ENCODE data around the gene SMKR1. TPM values are rescaled to one million over a fixed set of nuclear protein-coding genes. Genes with fewer than 3 reads are reported as not detected.

SMKR1 gene
- total and polyA plus RNA-seq, 2 experiments from 2014 or later: 2.1 TPM; not detected in 1

GRCh38 chr7:129496653-129497052 is 5.7 kb upstream of the SMKR1 start:
- Histone ChIP-seq H2AFZ (no peak overlapping the region), H3K4me3 (no peak overlapping the region), H3K27me3 (ENCODE audit: insufficient read depth) (peaks cover 12% of the 10 kb centered on the region), H4K20me1 (replicated peaks; ENCODE audit: insufficient read depth) (no peaks in the 10 kb centered on the region), H3K36me3 (ENCODE audit: insufficient read depth) (no peaks in the 10 kb centered on the region), H3K27ac (ENCODE audit: low read depth) (no peak overlapping the region), H3K4me1 (ENCODE audit: insufficient read depth) (peaks cover 4% of the 10 kb centered on the region; the same call in 1 of the 2 replicates), H3K79me2 (replicated peaks; ENCODE audit: insufficient read depth) (no peaks in the 10 kb centered on the region), H3K4me2 (no peak overlapping the region), H3F3A (replicated peaks; ENCODE audit: low read depth) (0 out of 2 replicates have a peak, but pooled peaks cover 9% of the 10 kb centered on the region), H3K9me2 (ENCODE audit: insufficient read depth) (no peaks in the 10 kb centered on the region)
- no peak overlapping the region for H3K27ac Mint-ChIP-seq
- peaks cover 17% of the 10 kb centered on the region for H3K27me3 Mint-ChIP-seq (ENCODE audit: insufficient read depth, low read depth, poor library complexity)
- no peaks in the 10 kb centered on the region for H3K36me3 Mint-ChIP-seq (ENCODE audit: low read depth)
- ATAC-seq (no peak), DNase-seq (ENCODE audit: low spot score) (no peak)
- no peaks in the 10 kb centered on the region for H3K9me3 Mint-ChIP-seq
- no peak overlapping the region for H3K4me3 Mint-ChIP-seq
- H3K4me1 Mint-ChIP-seq: no peaks in the 10 kb centered on the region; the same call in 2 of the 3 replicates
- TF ChIP-seq ZNF462 (CRISPR knock-in tag; IDR thresholded peaks at IDR 0.05) (no peak), EZH2 (IDR thresholded peaks at IDR 0.05; ENCODE audit: low read depth, unreplicated experiment) (no peak), ZNF331 (CRISPR knock-in tag; IDR thresholded peaks at IDR 0.05; ENCODE audit: low read depth) (no peak), ETS1 (IDR thresholded peaks at IDR 0.05) (no peak), ZNF114 (CRISPR knock-in tag; IDR thresholded peaks at IDR 0.05) (no peak), JUNB (IDR thresholded peaks at IDR 0.05; ENCODE audit: unreplicated experiment) (no peak), REST (IDR thresholded peaks at IDR 0.05; ENCODE audit: unreplicated experiment) (no peak), NANOG (IDR thresholded peaks at IDR 0.05; ENCODE audit: borderline replicate concordance) (no peak), CTCF (conservative IDR thresholded peaks at IDR 0.05; ENCODE audit: low read depth in 2 of 2) (no peak)
